ENCODE data around the gene ACAA1.
"Not testable (repeated sequence)": the region's sequence is repeated elsewhere in the genome, so short reads cannot be mapped to it uniquely, and the experiment has no call there.

Gene ACAA1

GRCh38 chr3:38154033-38154494 is 17.1 kb upstream of the ACAA1 start:
- no peak for DNase-seq

GRCh38 chr3:38153221-38153620 is 16.3 kb upstream of the ACAA1 start:
- DNase-seq = no peak

GRCh38 chr3:38152609-38153008 is 15.7 kb upstream of the ACAA1 start:
- DNase-seq = no peak

- DNase-seq = no peak
Measured at GRCh38 chr3:38151667-38152265, 14.8 kb upstream of the ACAA1 start.

- no peak for DNase-seq
Measured at GRCh38 chr3:38150780-38151528, 14.0 kb upstream of the ACAA1 start.

- DNase-seq = no peak
Measured at GRCh38 chr3:38149708-38150107, 12.8 kb upstream of the ACAA1 start.

- no peak for DNase-seq
Measured at GRCh38 chr3:38148311-38148882, 11.5 kb upstream of the ACAA1 start.

- no peak for DNase-seq
Measured at GRCh38 chr3:38147421-38147820, 10.5 kb upstream of the ACAA1 start.

GRCh38 chr3:38146504-38146903 is 9.6 kb upstream of the ACAA1 start:
- DNase-seq = no peak

- no peak for DNase-seq
Measured at GRCh38 chr3:38143511-38143910, 6.6 kb upstream of the ACAA1 start.

GRCh38 chr3:38142959-38143358 is 6.0 kb upstream of the ACAA1 start:
- DNase-seq = no peak

GRCh38 chr3:38141952-38142273 is 5.0 kb upstream of the ACAA1 start:
- no peak for DNase-seq

GRCh38 chr3:38141173-38141951 is 4.4 kb upstream of the ACAA1 start:
- no peak for DNase-seq

- no peak for DNase-seq
Measured at GRCh38 chr3:38140326-38141172, 3.6 kb upstream of the ACAA1 start.

GRCh38 chr3:38139652-38140051 is 2.7 kb upstream of the ACAA1 start:
- DNase-seq = no peak

GRCh38 chr3:38139191-38139590 is 2.3 kb upstream of the ACAA1 start:
- no peak for DNase-seq

- peak; percentile 88 for DNase-seq
Measured at GRCh38 chr3:38138349-38139190, 1.6 kb upstream of the ACAA1 start, which contains the start of gene MYD88. Gene MYD88 (plus strand): TSS chr3:38138661. CDS start chr3:38138701, 40 bp downstream.

- DNase-seq = peak; percentile 42
Measured at GRCh38 chr3:38137615-38138348, 855 bp upstream of the ACAA1 start.

- DNase-seq = peak; percentile 26
Measured at GRCh38 chr3:38136393-38136776, 542 bp downstream of the ACAA1 start.

GRCh38 chr3:38135621-38136277 is 1.2 kb downstream of the ACAA1 start:
- DNase-seq = not testable (repeated sequence)
